22Rv1 (cell line): ENCODE data around the gene GALNS.
A peak's percentile ranks its signal among the peaks of the same experiment; 100 is the strongest.

Experiments
- H3K27ac ChIP-seq: fragments of 450-650 bp; 2 replicates; pipeline ENCODE4 v1.5.1; 2017
- ZFX ChIP-seq: fragments of 450-650 bp; IDR thresholded peaks from 2 replicates; pipeline ENCODE4 v1.6.1; 2017; ENCODE audit warnings: antibody characterized with exemption, borderline replicate concordance
- TF ChIP-seq, protein P1 (sequence below): fragments of 450-650 bp; IDR thresholded peaks from 2 replicates; pipeline ENCODE4 v1.5.1; 2017; ENCODE audit warnings: mild to moderate bottlenecking

The GALNS gene

DNA sequence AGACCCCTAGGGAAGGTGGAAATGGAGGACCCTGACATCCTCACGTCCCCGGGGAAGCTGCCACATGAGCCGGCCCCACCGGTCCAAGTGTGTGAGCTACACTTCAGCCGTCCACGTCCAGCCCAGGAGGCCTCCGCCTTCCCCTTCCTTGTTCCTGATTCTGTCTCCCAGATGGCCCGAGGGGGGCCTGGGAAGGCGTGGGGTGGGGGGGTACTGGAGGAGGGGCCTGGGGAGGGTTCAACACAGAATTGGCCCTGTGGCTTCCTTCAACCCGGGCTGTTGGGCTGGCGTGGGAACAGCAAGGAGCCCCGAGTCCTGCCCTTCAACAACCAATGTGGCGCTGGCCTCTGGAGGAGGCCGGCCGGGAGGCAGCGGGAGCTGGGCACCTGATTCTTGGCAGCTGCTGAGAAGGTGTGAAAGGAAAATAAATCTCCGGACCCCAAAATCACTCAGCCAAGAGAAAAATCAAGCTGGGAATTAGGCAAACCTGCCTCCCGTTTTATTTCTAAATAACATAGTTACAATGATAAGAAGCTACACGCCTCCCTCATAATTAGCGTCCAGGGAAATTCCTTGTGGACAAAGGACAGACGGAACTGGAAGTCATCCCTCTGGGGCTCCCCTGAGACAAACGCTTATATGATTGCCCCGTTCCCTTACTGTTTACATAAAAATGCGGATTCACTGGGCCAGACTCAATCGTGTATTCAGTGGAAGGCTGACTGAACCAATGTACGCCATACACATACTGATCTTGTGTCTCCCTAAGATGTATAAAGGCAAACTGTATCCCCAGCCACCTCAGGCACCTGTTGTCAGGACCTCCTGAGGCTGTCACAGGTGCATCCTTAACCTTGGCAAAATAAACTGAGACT lies 43.2 kb downstream of the GALNS start:
- H3K27ac ChIP-seq, result peak overlapping the region; percentile 97
- no peak for TF ChIP-seq ZFX
- TF ChIP-seq, protein P1, sequence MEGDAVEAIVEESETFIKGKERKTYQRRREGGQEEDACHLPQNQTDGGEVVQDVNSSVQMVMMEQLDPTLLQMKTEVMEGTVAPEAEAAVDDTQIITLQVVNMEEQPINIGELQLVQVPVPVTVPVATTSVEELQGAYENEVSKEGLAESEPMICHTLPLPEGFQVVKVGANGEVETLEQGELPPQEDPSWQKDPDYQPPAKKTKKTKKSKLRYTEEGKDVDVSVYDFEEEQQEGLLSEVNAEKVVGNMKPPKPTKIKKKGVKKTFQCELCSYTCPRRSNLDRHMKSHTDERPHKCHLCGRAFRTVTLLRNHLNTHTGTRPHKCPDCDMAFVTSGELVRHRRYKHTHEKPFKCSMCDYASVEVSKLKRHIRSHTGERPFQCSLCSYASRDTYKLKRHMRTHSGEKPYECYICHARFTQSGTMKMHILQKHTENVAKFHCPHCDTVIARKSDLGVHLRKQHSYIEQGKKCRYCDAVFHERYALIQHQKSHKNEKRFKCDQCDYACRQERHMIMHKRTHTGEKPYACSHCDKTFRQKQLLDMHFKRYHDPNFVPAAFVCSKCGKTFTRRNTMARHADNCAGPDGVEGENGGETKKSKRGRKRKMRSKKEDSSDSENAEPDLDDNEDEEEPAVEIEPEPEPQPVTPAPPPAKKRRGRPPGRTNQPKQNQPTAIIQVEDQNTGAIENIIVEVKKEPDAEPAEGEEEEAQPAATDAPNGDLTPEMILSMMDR, result no peak

DNA sequence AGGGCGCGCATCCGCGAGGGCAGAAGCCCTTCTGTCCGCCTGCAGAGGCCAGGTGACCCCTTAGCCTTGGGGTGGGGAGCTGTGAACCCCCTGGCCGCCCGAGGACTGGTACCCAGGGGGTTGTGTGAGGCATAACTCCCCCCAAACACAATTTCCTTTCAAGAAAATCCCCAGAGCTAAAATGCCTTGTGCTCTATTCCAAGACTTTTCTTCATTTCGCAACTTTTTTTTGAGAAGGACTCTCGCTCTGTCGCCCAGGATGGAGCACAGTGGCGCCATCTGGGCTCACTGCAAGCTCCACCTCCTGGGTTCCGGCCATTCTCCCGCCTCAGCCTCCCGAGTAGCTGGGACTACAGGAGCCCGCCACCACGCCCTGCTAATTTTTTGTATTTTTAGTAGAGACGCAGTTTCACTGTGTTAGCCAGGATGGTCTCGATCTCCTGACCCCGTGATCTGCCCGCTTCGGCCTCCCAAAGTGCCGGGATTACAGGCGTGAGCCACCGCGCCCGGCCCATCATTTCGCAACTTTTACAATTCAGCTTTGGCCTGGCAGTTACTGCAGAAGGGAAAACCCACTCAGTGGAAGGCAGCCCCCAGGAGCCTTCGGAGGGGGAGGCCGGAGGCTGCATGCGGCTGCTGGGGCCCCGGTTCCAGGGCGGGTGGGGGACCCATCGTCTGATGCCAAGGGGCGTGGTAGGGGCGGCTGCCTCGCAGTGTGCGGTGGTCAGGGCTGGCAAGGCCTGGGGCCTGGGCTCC lies 44.1 kb downstream of the GALNS start:
- peak overlapping the region; percentile 97 for H3K27ac ChIP-seq
- TF ChIP-seq ZFX, result no peak
- TF ChIP-seq, protein P1, result peak; percentile 41

DNA sequence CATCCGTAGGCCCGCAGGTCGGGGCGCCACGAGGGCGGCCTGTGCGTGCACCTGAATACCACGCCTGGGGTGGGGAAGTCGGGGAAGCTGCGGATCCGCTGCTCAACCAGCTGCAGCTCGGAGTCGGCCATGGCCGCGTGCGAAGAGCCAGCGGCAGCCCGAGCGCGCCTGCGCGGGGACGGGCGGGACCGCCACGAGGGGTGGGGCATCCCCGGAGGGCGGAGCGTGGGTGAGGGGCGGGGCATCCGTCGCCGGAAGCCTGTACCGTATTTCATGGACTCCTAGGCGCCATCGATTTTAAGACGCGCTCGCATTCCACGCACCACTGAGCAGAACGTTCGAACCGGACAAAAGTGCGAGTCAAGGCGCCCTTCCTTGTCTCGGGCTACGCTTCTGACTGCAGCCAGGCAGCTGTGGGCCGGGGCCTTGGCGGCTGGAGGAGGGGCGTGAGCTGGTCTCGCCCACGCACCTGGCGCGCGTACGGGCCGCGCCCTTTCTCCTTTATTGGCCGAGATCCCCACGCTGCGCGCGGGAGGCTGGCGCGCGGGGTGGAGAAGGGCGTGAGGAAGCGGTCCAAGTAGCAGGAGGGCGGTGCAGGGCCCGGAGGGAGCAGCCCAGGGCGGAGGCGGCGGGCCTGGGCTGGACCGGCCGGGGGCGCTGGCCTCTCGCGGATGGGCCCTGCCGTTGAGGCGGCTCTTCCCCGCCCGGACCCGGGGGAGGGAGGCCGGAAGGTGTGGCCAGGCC lies 44.8 kb downstream of the GALNS start, which contains the start of gene APRT:
Gene APRT, minus strand, starts transcription at position 160 of the 744 bp plus-strand sequence. Its CDS starts 29 bp downstream, at position 131.
- H3K27ac ChIP-seq, result peak within 1 kb of the TSS; percentile 97
- TF ChIP-seq, protein P1, result peak; percentile 56
- TF ChIP-seq ZFX, result no peak

DNA sequence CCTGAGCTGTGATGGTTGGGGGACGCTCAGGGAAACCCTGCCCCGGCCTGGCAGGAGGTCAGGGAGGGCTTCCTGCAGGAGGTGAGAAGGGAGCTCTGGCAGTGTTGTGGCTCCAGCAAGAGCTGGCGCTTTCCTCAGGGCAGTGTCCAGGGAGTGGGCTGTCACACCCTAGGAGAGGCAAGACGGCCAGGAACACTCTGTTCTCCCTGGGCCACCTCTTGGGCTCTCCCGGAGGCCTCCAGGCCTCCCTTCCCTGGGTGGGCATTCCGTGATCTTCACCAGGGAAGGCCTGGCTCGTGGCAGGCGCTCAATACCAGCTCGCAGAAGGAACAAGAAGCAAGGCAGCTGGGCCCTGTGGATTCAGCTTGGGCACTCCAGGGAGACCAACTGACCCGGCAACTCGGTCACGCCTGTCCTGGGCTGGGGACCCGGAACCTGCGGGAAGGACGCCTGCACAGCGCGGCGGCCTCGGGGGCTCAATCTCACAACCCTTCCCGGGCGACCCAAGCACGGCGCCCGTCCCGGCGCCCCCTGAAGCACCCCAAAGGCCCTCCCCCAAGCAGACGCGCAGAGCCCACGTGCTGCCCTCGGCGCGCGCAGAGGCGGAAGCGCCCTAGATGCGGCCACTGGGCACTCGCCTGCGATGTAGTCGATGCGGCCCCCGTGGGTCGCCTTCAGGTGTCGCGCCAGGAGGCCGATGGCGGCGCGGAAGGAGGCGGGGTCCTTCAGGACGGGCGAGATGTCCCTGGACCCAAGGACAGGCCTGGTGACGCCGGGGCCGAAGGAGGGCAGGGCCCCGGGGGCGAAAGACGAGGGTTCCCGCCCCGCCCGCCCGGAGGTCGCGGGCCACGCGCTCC lies 45.6 kb downstream of the GALNS start:
- peak overlapping the region; percentile 97 for H3K27ac ChIP-seq
- TF ChIP-seq, protein P1, result no peak
- no peak for TF ChIP-seq ZFX

DNA sequence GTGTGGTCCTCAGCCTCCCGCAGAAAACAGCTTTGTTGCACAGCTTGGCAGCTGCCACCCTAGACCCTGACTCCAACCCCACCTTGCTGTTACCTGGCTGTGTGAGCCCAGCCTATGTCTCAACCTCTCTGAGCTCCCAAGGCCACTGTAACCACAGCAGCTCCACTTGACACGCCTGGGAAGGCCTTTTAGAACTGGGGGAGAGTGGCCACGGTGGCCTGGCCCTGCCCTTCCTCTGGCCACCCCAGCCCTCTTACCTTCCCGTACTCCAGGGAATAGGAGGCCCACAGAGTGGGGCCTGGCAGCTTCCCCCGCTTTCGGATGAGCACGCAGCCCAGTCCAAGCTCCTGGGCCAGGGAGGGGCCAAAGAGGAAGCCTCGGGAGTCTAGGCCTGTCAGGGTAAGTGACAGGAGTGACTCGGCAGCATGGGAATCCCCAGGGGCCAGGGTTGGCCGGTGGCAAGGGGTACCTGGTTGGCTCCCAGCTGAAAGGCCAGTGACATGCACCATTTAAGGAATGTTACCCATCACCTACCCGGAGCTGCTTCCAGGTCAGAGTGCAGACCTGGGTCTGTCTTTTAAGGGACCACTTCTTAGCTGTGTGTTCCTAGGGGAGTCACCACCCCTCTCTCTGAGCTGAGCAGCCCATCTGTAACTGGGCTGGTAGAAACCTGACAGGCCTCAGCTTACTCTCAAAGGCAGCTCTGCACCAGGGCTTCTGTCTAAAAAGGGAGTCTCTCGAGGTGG lies 46.4 kb downstream of the GALNS start:
- TF ChIP-seq, protein P1, result no peak
- TF ChIP-seq ZFX, result no peak
- peak overlapping the region; percentile 97 for H3K27ac ChIP-seq
